ENCODE results near the gene IL10.

DNA sequence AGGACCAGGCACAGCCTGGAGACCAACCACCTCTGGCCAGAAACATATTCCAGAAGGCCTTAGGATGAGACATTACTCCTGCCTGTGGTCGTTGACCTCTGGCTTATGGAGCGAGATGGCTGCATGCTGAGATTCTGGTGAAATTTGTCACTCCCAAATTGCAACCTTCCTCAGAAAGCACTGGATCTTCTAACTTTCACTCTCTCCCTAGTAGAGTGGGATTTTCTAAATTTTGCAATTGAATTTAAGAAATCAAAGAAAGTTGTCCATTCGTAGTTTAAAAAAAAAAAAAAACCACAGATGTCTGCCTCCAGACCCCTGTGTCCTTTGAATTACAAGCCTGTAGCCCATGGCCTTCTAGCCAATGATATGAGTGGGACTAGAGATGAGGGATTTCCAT, 28.6 kb upstream of the IL10 start:
- no peak for TF ChIP-seq POLR2AphosphoS5 (IDR thresholded peaks at IDR 0.05)
- TF ChIP-seq POLR2A (IDR thresholded peaks at IDR 0.05): no peak
- no peak for TF ChIP-seq CTCF (IDR thresholded peaks at IDR 0.05)

Measured in stomach (tissue), 4 donors.